Stimulated activated CD4-positive, alpha-beta T cell treated with anti-CD3 and anti-CD28 coated beads, Interleukin-2, amount 100 ng/mL, for 48 hours (primary cell): ENCODE results near the gene TAOK3.
"Not testable (repeated sequence)": the region's sequence is repeated elsewhere in the genome, so short reads cannot be mapped to it uniquely, and the experiment has no call there.

Experiments
- DNase-seq, 2 donors: peaks; one replicate each; pipeline ENCODE4 v3.0.0-alpha.2; 2020

The TAOK3 gene

GRCh38 chr12:118188690-118189371, 183.9 kb downstream of the TAOK3 start:
- DNase-seq, result no peak

GRCh38 chr12:118187751-118188435, 184.8 kb downstream of the TAOK3 start:
- no peak for DNase-seq

- no peak for DNase-seq
These were observed 186.9 kb downstream of the TAOK3 start for GRCh38 chr12:118185602-118186397.

- no peak for DNase-seq
These were observed 189.0 kb downstream of the TAOK3 start for GRCh38 chr12:118183711-118184110.

- no peak for DNase-seq
These were observed 189.6 kb downstream of the TAOK3 start for GRCh38 chr12:118183155-118183554.

GRCh38 chr12:118175823-118176447, 196.8 kb downstream of the TAOK3 start:
- no peak for DNase-seq

- DNase-seq, result no peak
These were observed 205.8 kb downstream of the TAOK3 start for GRCh38 chr12:118166946-118167345.

- no peak for DNase-seq
These were observed 207.8 kb downstream of the TAOK3 start for GRCh38 chr12:118164798-118165486.

GRCh38 chr12:118160536-118160935, 212.2 kb downstream of the TAOK3 start:
- DNase-seq, result no peak

GRCh38 chr12:118151755-118152154, 221.0 kb downstream of the TAOK3 start:
- DNase-seq, result no peak

GRCh38 chr12:118150625-118151024, 222.1 kb downstream of the TAOK3 start:
- DNase-seq, result no peak

- DNase-seq, result no peak
These were observed 224.4 kb downstream of the TAOK3 start for GRCh38 chr12:118148287-118148686.

GRCh38 chr12:118145798-118146156, 226.9 kb downstream of the TAOK3 start:
- DNase-seq, result no peak

- DNase-seq, result no peak
These were observed 227.5 kb downstream of the TAOK3 start for GRCh38 chr12:118145113-118145797.

- no peak for DNase-seq
These were observed 228.2 kb downstream of the TAOK3 start for GRCh38 chr12:118144499-118144898.

GRCh38 chr12:118140825-118141224, 231.9 kb downstream of the TAOK3 start:
- DNase-seq, result no peak

GRCh38 chr12:118137148-118137678, 235.5 kb downstream of the TAOK3 start:
- no peak for DNase-seq

GRCh38 chr12:118136559-118137003, 236.1 kb downstream of the TAOK3 start:
- peak; percentile 27 to 34 for DNase-seq

- DNase-seq, result peak; percentile 90 to 93
These were observed 236.7 kb downstream of the TAOK3 start, which contains the start of gene PEBP1 for GRCh38 chr12:118135788-118136558. Gene PEBP1, plus strand, starts transcription at chr12:118136124. Its CDS starts 86 bp downstream, at chr12:118136210.

GRCh38 chr12:118129436-118129835, 243.3 kb downstream of the TAOK3 start:
- not testable (repeated sequence) for DNase-seq

- no peak for DNase-seq
These were observed 244.8 kb downstream of the TAOK3 start for GRCh38 chr12:118127867-118128266.
